Neural cell (in vitro differentiated cells): ENCODE measurements around the gene GH1. TPM values are rescaled to one million over a fixed set of nuclear protein-coding genes. Genes with fewer than 3 reads are reported as not detected.
"Not testable (repeated sequence)": the region's sequence is repeated elsewhere in the genome, so short reads cannot be mapped to it uniquely, and the experiment has no call there.

Experiments used
- H2AFZ ChIP-seq: fragments of 200-600, 300-800 bp; sonication (generic), shearing (Covaris generic); 2 replicates; pipeline ENCODE4 v1.6.0; 2014; ENCODE audit warnings: low read depth, mild to moderate bottlenecking, antibody characterized with exemption, low read length, moderate library complexity
- H3F3A ChIP-seq: fragments of 200-600 bp; shearing (Covaris generic); 2 replicates; pipeline ENCODE4 v1.6.1; 2016; ENCODE audit warnings: mild to moderate bottlenecking, moderate library complexity, mixed read lengths, antibody characterized with exemption, low read length; ENCODE audit not compliant: insufficient read depth, poor library complexity, severe bottlenecking
- H3K27ac ChIP-seq: fragments of 200-600, 300-800 bp; sonication (generic), shearing (Covaris generic); 2 replicates; pipeline ENCODE4 v1.5.1; 2014; ENCODE audit warnings: mild to moderate bottlenecking, low read length, moderate library complexity
- H3K27me3 ChIP-seq: fragments of 300-800, 200-600 bp; sonication (generic), shearing (Covaris generic); 2 replicates; pipeline ENCODE4 v1.6.0; 2014; ENCODE audit warnings: mild to moderate bottlenecking, low read depth, low read length, moderate library complexity; ENCODE audit not compliant: insufficient read depth
- H3K36me3 ChIP-seq: fragments of 300-800, 200-600 bp; sonication (generic), shearing (Covaris generic); 2 replicates; pipeline ENCODE4 v1.5.1; 2014; ENCODE audit warnings: mild to moderate bottlenecking, antibody characterized with exemption, low read length, moderate library complexity; ENCODE audit not compliant: insufficient read depth
- H3K4me2 ChIP-seq: fragments of 300-800, 200-600 bp; sonication (generic), shearing (Covaris generic); 2 replicates; pipeline ENCODE4 v1.6.0; 2014; ENCODE audit warnings: mild to moderate bottlenecking, low read length
- H3K4me3 ChIP-seq: fragments of 300-800, 200-600 bp; sonication (generic), shearing (Covaris generic); 2 replicates; pipeline ENCODE4 v1.5.1; 2014; ENCODE audit warnings: mild to moderate bottlenecking, low read length, moderate library complexity
- H3K79me2 ChIP-seq: fragments of 200-600 bp; shearing (Covaris generic); replicated peaks from 2 replicates; pipeline ENCODE4 v1.6.0; 2014; ENCODE audit warnings: mild to moderate bottlenecking, low read length, moderate library complexity; ENCODE audit not compliant: insufficient read depth
- H3K9ac ChIP-seq: fragments of 300-800, 200-600 bp; sonication (generic), shearing (Covaris generic); 2 replicates; pipeline ENCODE4 v1.6.1; 2016; ENCODE audit warnings: mild to moderate bottlenecking, low read length, mixed read lengths
- H3K9me2 ChIP-seq: fragments of 200-600 bp; shearing (Covaris generic); 2 replicates; pipeline ENCODE4 v1.6.1; 2016; ENCODE audit warnings: mild to moderate bottlenecking, low read length, mixed read lengths; ENCODE audit not compliant: insufficient read depth
- H3K9me3 ChIP-seq: fragments of 200-600, 300-800 bp; sonication (generic), shearing (Covaris generic); 2 replicates; pipeline ENCODE4 v1.6.1; 2016; ENCODE audit warnings: mild to moderate bottlenecking, mixed run types, low read length, moderate library complexity, mixed read lengths
- H4K20me1 ChIP-seq: fragments of 200-600 bp; shearing (Covaris generic); 2 replicates; pipeline ENCODE4 v1.6.1; 2016; ENCODE audit warnings: mild to moderate bottlenecking, mixed run types; ENCODE audit not compliant: insufficient read depth
- polyA plus RNA-seq: library from polyadenylated mRNA; depleted of rRNA; stranded (reverse); fragments of >200 nt; gene quantifications from 2 replicates; pipeline ENCODE4 v1.2.3, GENCODE V29; 2014
- small RNA-seq, 3 experiments: library from RNA; depleted of rRNA; stranded (forward); fragments of <200 nt; gene quantifications; one replicate each; pipeline ENCODE3, GENCODE V24; 2012

GH1 gene
- polyA plus RNA-seq, 1 donor from 2014 or later = not detected

GRCh38 chr17:63871646-63872365 is 46.8 kb downstream of the GH1 start:
- not testable (repeated sequence) for H3K27me3 ChIP-seq, H2AFZ ChIP-seq, H3K9me3 ChIP-seq, H3K9ac ChIP-seq, H3K79me2 ChIP-seq, H3K4me2 ChIP-seq, H4K20me1 ChIP-seq, H3K27ac ChIP-seq, H3K9me2 ChIP-seq, H3K4me3 ChIP-seq, H3F3A ChIP-seq, H3K36me3 ChIP-seq

- not testable (repeated sequence) for H3F3A ChIP-seq, H3K36me3 ChIP-seq, H3K27me3 ChIP-seq, H3K9me3 ChIP-seq, H3K79me2 ChIP-seq, H3K9ac ChIP-seq, H4K20me1 ChIP-seq, H3K4me2 ChIP-seq, H3K4me3 ChIP-seq, H3K27ac ChIP-seq, H3K9me2 ChIP-seq, H2AFZ ChIP-seq
Measured at GRCh38 chr17:63870292-63870665, 48.4 kb downstream of the GH1 start.

- not testable (repeated sequence) for H3K4me3 ChIP-seq, H3F3A ChIP-seq, H3K4me2 ChIP-seq, H2AFZ ChIP-seq, H3K27me3 ChIP-seq, H4K20me1 ChIP-seq, H3K9me2 ChIP-seq, H3K27ac ChIP-seq, H3K9ac ChIP-seq, H3K79me2 ChIP-seq, H3K36me3 ChIP-seq, H3K9me3 ChIP-seq
Measured at GRCh38 chr17:63869491-63870291, 48.9 kb downstream of the GH1 start.

Small RNA genes lying within 50 kb of the gene (small RNA-seq; reads per million reads assigned to genes)
- gene AC040958.1 (0 reads per million in 3 experiments), gene AC127029.1 (0 reads per million in 3 experiments), gene GH1 (0 reads per million in 3 experiments)

Other genes with a start within 250 kb of the GH1 start
- gene LIMD2, start 218.7 kb downstream of the GH1 start, polyA plus RNA-seq = 116 and 132 TPM in 2 replicates
- 15.6 and 18.4 TPM in 2 replicates for gene STRADA, start 177.0 kb downstream of the GH1 start, polyA plus RNA-seq
- gene CCDC47, start 145.2 kb downstream of the GH1 start, polyA plus RNA-seq = 47.2 and 49.3 TPM in 2 replicates
- gene DDX42, start 144.7 kb downstream of the GH1 start, polyA plus RNA-seq = 114 and 115 TPM in 2 replicates
- gene PSMC5, start 91.4 kb downstream of the GH1 start, polyA plus RNA-seq = 63.1 and 69.5 TPM in 2 replicates
- 23.2 and 25.8 TPM in 2 replicates for gene FTSJ3, start 91.2 kb downstream of the GH1 start, polyA plus RNA-seq
- gene SMARCD2, start 76.2 kb downstream of the GH1 start, polyA plus RNA-seq = 24.0 and 33.2 TPM in 2 replicates
- not detected in 2 replicates for gene CSH2, start 45.2 kb downstream of the GH1 start, polyA plus RNA-seq
- gene GH2, start 36.9 kb downstream of the GH1 start, polyA plus RNA-seq = not detected in 2 replicates
- not detected in 2 replicates for gene CSH1, start 22.3 kb downstream of the GH1 start, polyA plus RNA-seq
- not detected in 2 replicates for gene CSHL1, start 7.6 kb downstream of the GH1 start, polyA plus RNA-seq
- not detected in 2 replicates for gene CD79B, start 13.5 kb upstream of the GH1 start, polyA plus RNA-seq
- gene SCN4A, start 54.1 kb upstream of the GH1 start, polyA plus RNA-seq = not detected in 2 replicates
- gene PRR29, start 79.5 kb upstream of the GH1 start, polyA plus RNA-seq = 2.8 and 3.8 TPM in 2 replicates
- not detected in 2 replicates for gene ICAM2, start 101.8 kb upstream of the GH1 start, polyA plus RNA-seq
- gene ERN1, start 211.3 kb upstream of the GH1 start, polyA plus RNA-seq = 2.3 and 5.6 TPM in 2 replicates